HepG2 (cell line): ENCODE data around the gene APC2. TPM values are rescaled to one million over a fixed set of nuclear protein-coding genes. Genes with fewer than 3 reads are reported as not detected.

Experiments
- ATAC-seq: fragments of 200-7000 bp; cut with Tn5 transposase; 3 replicates; pipeline ENCODE4 v1.9.1; 2020; ENCODE audit warnings: mild to moderate bottlenecking, moderate library complexity
- BruUV-seq: library from RNA; stranded (reverse); fragments of 400-500 nt; replicated peaks from 2 replicates; lab custom pipeline; 2021; lab: Mats Ljungman, UMichigan
- CTCF ChIA-PET: fragments of 300-600 bp; formaldehyde crosslinking; extraction: SDS; loops from one replicate; lab custom pipeline; 2021; ENCODE audit warnings: low total read pairs, inconsistent platforms, low intra/inter-chr PET ratio; lab: Yijun Ruan, JAX
- POLR2A ChIA-PET: fragments of 350-600 bp; sonication (Branson Sonifier 250); formaldehyde crosslinking; loops from one replicate; lab custom pipeline; 2020; ENCODE audit warnings: antibody characterized with exemption, inconsistent platforms; lab: Yijun Ruan, JAX
- DNase-seq: peaks from one replicate; pipeline ENCODE4 v3.0.0-alpha.2; 2015; ENCODE audit warnings: low spot score
- FAIRE-seq: peaks from 3 replicates; lab custom pipeline; 2011; peaks lifted over from hg19 to GRCh38; lab: Jason Lieb, UNC
- H2AFZ ChIP-seq: one replicate; pipeline ENCODE4 v1.6.1; 2011; ENCODE audit warnings: low read length, inconsistent platforms
- H3K27ac ChIP-seq: fragments of 300-600 bp; 3 replicates; pipeline ENCODE4 v1.8.0; 2011; ENCODE audit warnings: mixed run types, mild to moderate bottlenecking, mixed read lengths, low read length, inconsistent platforms; ENCODE audit not compliant: insufficient read depth; ENCODE audit errors: extremely low read length
- H3K27me3 ChIP-seq, 2 experiments: fragments of 200-600 bp in 1 of 2; 2 replicates in 1 of 2; 3 replicates in 1 of 2; pipeline versions ENCODE4 v1.6.0 to v1.8.0; 2011; ENCODE audit warnings: low read length in 2 of 2, mild to moderate bottlenecking in 2 of 2, moderate library complexity in 2 of 2, inconsistent platforms in 1 of 2; ENCODE audit not compliant: insufficient read depth in 2 of 2, control insufficient read depth in 1 of 2
- H3K36me3 ChIP-seq, 2 experiments: fragments of 200-600 bp in 1 of 2; replicated peaks in 1 of 2; 2 replicates in 1 of 2; 3 replicates in 1 of 2; pipeline versions ENCODE4 v1.5.1 to v1.8.0; 2011; ENCODE audit warnings: low read length in 2 of 2, inconsistent platforms in 1 of 2; ENCODE audit not compliant: insufficient read depth in 2 of 2, control insufficient read depth in 1 of 2
- H3K4me1 ChIP-seq: 2 replicates; pipeline ENCODE4 v1.5.1; 2012; ENCODE audit warnings: low read length, inconsistent platforms; ENCODE audit not compliant: insufficient read depth
- H3K4me2 ChIP-seq: 2 replicates; pipeline ENCODE4 v1.6.0; 2011; ENCODE audit warnings: low read depth, low read length, inconsistent platforms
- H3K4me3 ChIP-seq, 3 experiments: fragments of 200-600 bp in 1 of 3; sonication (generic), shearing (Covaris generic) in 1 of 3; replicated peaks in 1 of 3; 2 replicates each; pipeline ENCODE4 v1.5.1; 2011 to 2016; ENCODE audit warnings: low read length in 3 of 3, inconsistent platforms in 2 of 3, low read depth in 2 of 3, mild to moderate bottlenecking in 2 of 3, control low read depth in 1 of 3, mixed read lengths in 1 of 3; ENCODE audit not compliant: insufficient read depth in 1 of 3
- H3K79me2 ChIP-seq: one replicate; pipeline ENCODE4 v1.6.1; 2011; ENCODE audit warnings: low read length, inconsistent platforms; ENCODE audit not compliant: insufficient read depth
- H3K9ac ChIP-seq: 2 replicates; pipeline ENCODE4 v1.6.0; 2011; ENCODE audit warnings: mild to moderate bottlenecking, low read depth, low read length, inconsistent platforms; ENCODE audit not compliant: insufficient read depth
- H3K9me3 ChIP-seq: 2 replicates; pipeline ENCODE4 v1.5.1; 2012; ENCODE audit warnings: mild to moderate bottlenecking, low read length
- H4K20me1 ChIP-seq: 2 replicates; pipeline ENCODE4 v1.6.0; 2011; ENCODE audit warnings: inconsistent platforms, mild to moderate bottlenecking, low read length, moderate library complexity; ENCODE audit not compliant: insufficient read depth
- CENPT ChIP-seq: sonication (generic); formaldehyde crosslinking; IDR thresholded peaks from 2 replicates; pipeline ENCODE4 v1.8.0; 2022; ENCODE audit warnings: low read depth, mild to moderate bottlenecking, moderate library complexity, missing genetic modification reagents
- HNRNPH1 ChIP-seq: fragments of 200-400 bp; formaldehyde crosslinking; optimal IDR thresholded peaks from 2 replicates; pipeline ENCODE3; 2017; ENCODE audit warnings: mild to moderate bottlenecking, low read depth, low read length
- HNRNPL ChIP-seq: fragments of 200-400 bp; formaldehyde crosslinking; IDR thresholded peaks from 2 replicates; pipeline ENCODE4 v1.6.1; 2017; ENCODE audit warnings: mild to moderate bottlenecking, low read depth, low read length
- MYPOP ChIP-seq: sonication (generic); formaldehyde crosslinking; IDR thresholded peaks from 2 replicates; pipeline ENCODE4 v1.8.1; 2023; ENCODE audit warnings: mild to moderate bottlenecking, moderate library complexity, missing genetic modification reagents
- PRPF4 ChIP-seq: fragments of 200-400 bp; formaldehyde crosslinking; IDR thresholded peaks from 2 replicates; pipeline ENCODE4 v1.6.1; 2016; ENCODE audit warnings: low read length, low read depth; ENCODE audit not compliant: poor library complexity, severe bottlenecking
- ZBTB3 ChIP-seq: sonication (generic); formaldehyde crosslinking; IDR thresholded peaks from 2 replicates; pipeline ENCODE4 v1.4.0; 2020; ENCODE audit warnings: low read depth, mild to moderate bottlenecking, moderate library complexity, missing genetic modification reagents, borderline replicate concordance
- ZNF121 ChIP-seq: sonication (generic); formaldehyde crosslinking; IDR thresholded peaks from 2 replicates; pipeline ENCODE4 v1.5.0; 2020; ENCODE audit warnings: mild to moderate bottlenecking, missing genetic modification reagents
- ZNF292 ChIP-seq: sonication (generic); formaldehyde crosslinking; IDR thresholded peaks from 2 replicates; pipeline ENCODE4 v1.8.1; 2022; ENCODE audit warnings: mild to moderate bottlenecking, low read depth, missing genetic modification reagents, borderline replicate concordance
- ZNF318 ChIP-seq: sonication (generic); formaldehyde crosslinking; IDR thresholded peaks from 2 replicates; pipeline ENCODE4 v1.4.0; 2020; ENCODE audit warnings: mild to moderate bottlenecking, missing genetic modification reagents
- ZNF672 ChIP-seq: sonication (generic); formaldehyde crosslinking; IDR thresholded peaks from 2 replicates; pipeline ENCODE4 v1.8.1; 2022; ENCODE audit warnings: missing genetic modification reagents
- ZNF75D ChIP-seq: sonication (generic); formaldehyde crosslinking; IDR thresholded peaks from 2 replicates; pipeline ENCODE4 v1.8.1; 2023; ENCODE audit warnings: missing genetic modification reagents, mild to moderate bottlenecking, borderline replicate concordance
- WGBS: methylation state at CpG from one replicate; pipeline ENCODE4 v1.1.6; 2017; ENCODE audit warnings: low lambda C conversion rate; 5-methylcytosine and 5-hydroxymethylcytosine counted together
- in situ Hi-C: cut with HindIII; loops from 2 replicates; pipeline ENCODE4 v1.10.0; 2017; ENCODE audit warnings: low pct_unique_long_range_greater_than_20kb; ENCODE audit not compliant: extremely low pct_ligation_motif_present
- intact Hi-C: fragments of 100-400 bp; cut with micrococcal nuclease; formaldehyde crosslinking; loops from one replicate; pipeline ENCODE4 v1.10.0; 2022; ENCODE audit not compliant: unreplicated experiment
- polyA plus RNA-seq, 8 experiments: library from polyadenylated mRNA; depleted of rRNA in 3 of 8; stranded (reverse) in 7 of 8; unstranded in 1 of 8; fragments of >200 nt; fragmentation: Illumina TruSeq in 4 of 8; extraction: Trizol in 4 of 8; gene quantifications; 2 replicates each; pipeline versions ENCODE4 v1.2.1 to v1.2.3, GENCODE V29; 2011 to 2016; ENCODE audit warnings: low read depth in 4 of 8, missing spikeins in 1 of 8, mixed read lengths in 1 of 8; ENCODE audit not compliant: insufficient read depth in 1 of 8
- total RNA-seq, 5 experiments: library from RNA; depleted of rRNA; stranded (reverse); fragments of >200 nt; fragmentation: Illumina TruSeq; extraction: Trizol; gene quantifications; 2 replicates each; pipeline ENCODE4 v1.2.3, GENCODE V29; 2016; ENCODE audit warnings: low read depth in 1 of 5
- TF ChIP-seq, protein P1 (sequence below): sonication (generic); formaldehyde crosslinking; IDR thresholded peaks from 2 replicates; pipeline ENCODE4 v1.4.0; 2020; ENCODE audit warnings: mild to moderate bottlenecking, missing genetic modification reagents

The APC2 gene
- total and polyA plus RNA-seq, 2 of the 13 experiments (the other 11 are each of a cell fraction or from before 2014, with no cell fraction given) = 0.08 to 0.22 TPM

GRCh38 chr19:1423436-1424191 is 26.3 kb upstream of the APC2 start:
- WGBS = 91% methylated on average over 32 of the region's 40 CpGs
- BruUV-seq = no TSS peak
- no peak for FAIRE-seq
- peak; percentile 94 for TF ChIP-seq PRPF4
- TF ChIP-seq ZBTB3 (CRISPR knock-in tag) = 0 out of 2 replicates have a peak, but pooled peaks have one; percentile 21
- no peak for TF ChIP-seq ZNF318 (CRISPR knock-in tag)
- 0 out of 2 replicates have a peak, but pooled peaks have one; percentile 1 for TF ChIP-seq HNRNPL
- no peak for TF ChIP-seq ZNF121
- no peak for TF ChIP-seq CENPT (CRISPR knock-in tag)
- TF ChIP-seq ZNF292 = 0 out of 2 replicates have a peak, but pooled peaks have one; percentile 13
- no peak for TF ChIP-seq ZNF672 (CRISPR knock-in tag)
- TF ChIP-seq ZNF75D = no peak
- TF ChIP-seq MYPOP (CRISPR knock-in tag) = 0 out of 2 replicates have a peak, but pooled peaks have one; percentile 28
- no peak for TF ChIP-seq HNRNPH1
- TF ChIP-seq, protein P1, sequence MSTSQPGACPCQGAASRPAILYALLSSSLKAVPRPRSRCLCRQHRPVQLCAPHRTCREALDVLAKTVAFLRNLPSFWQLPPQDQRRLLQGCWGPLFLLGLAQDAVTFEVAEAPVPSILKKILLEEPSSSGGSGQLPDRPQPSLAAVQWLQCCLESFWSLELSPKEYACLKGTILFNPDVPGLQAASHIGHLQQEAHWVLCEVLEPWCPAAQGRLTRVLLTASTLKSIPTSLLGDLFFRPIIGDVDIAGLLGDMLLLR (CRISPR knock-in tag) = 0 out of 2 replicates have a peak, but pooled peaks have one; percentile 17

More at GRCh38 chr19:1423436-1424191, 26.3 kb upstream of the APC2 start:
- Histone ChIP-seq H4K20me1 (peaks cover 20% of the 10 kb centered on the region), H2AFZ (no peak overlapping the region), H3K4me2 (peak overlapping the region; percentile 18; the same call in 1 of the 2 replicates), H3K79me2 (peaks cover 47% of the 10 kb centered on the region), H3K4me1 (peaks cover 41% of the 10 kb centered on the region), H3K36me3 (peaks cover 28 to 78% of the 10 kb centered on the region in 2 experiments), H3K4me3 (no peak overlapping the region), H3K27me3 (no peaks in the 10 kb centered on the region), H3K9ac (0 out of 2 replicates have a peak overlapping the region, but pooled peaks have one; percentile 22), H3K9me3 (no peaks in the 10 kb centered on the region), H3K27ac (peak overlapping the region; percentile 71)
- in situ Hi-C loops = no loop called here
- ChIA-PET CTCF (no interaction called here), POLR2A (interaction anchor here (0.9 to 2.5 kb wide), 10 partner anchors 8 to 154 kb away, joined by 3 to 15 read pairs (median 5); partner anchors contain the start of gene CIRBP)
- no peak for DNase-seq
- intact Hi-C loops = no loop called here
- ATAC-seq = peak; percentile 11
